ENCODE results near the gene GMIP. TPM values are rescaled to one million over a fixed set of nuclear protein-coding genes. Genes with fewer than 3 reads are reported as not detected.
"Not testable (repeated sequence)": the region's sequence is repeated elsewhere in the genome, so short reads cannot be mapped to it uniquely, and the experiment has no call there.

The GMIP gene
- total RNA-seq, 1 experiment from 2014 or later = 18.1 TPM

GRCh38 chr19:19670070-19670551, 26.7 kb upstream of the GMIP start:
- ChIA-PET CTCF (no interaction called here), POLR2A (interaction anchor here (0.8 kb wide), 1 partner anchor 360 kb away, joined by 11 read pairs; no protein-coding TSS in a partner anchor)
- Histone ChIP-seq H3K36me3 (ENCODE audit: control insufficient read depth, insufficient read depth, low read length) (no peaks in the 10 kb centered on the region; the same call in 1 of the 2 replicates), H3K4me3 (ENCODE audit: low read depth in 2 of 2, low read length in 2 of 2) (peak overlapping the region; percentile 82 to 86), H3K27me3 (ENCODE audit: control insufficient read depth, insufficient read depth, low read length) (no peaks in the 10 kb centered on the region), H3K4me1 (ENCODE audit: control insufficient read depth, insufficient read depth, low read length) (no peaks in the 10 kb centered on the region), H3K27ac (ENCODE audit: low read length) (peak overlapping the region; percentile 84), H3K9me3 (ENCODE audit: control insufficient read depth, insufficient read depth, low read depth, low read length) (peaks cover 4% of the 10 kb centered on the region; the same call in 1 of the 2 replicates)
- no TSS peak for BruUV-seq (replicated peaks)
- no peak for DNase-seq (ENCODE audit: low read depth, low spot score)
- ATAC-seq = no peak
- intact Hi-C loops (cut with micrococcal nuclease; ENCODE audit: unreplicated experiment) (no loop called here), in situ Hi-C loops (cut with HindIII; ENCODE audit: low pct_unique_long_range_greater_than_20kb, low sequenced_read_pairs) (no loop called here)
- TF ChIP-seq CTCF (IDR thresholded peaks at IDR 0.05) (no peak), REST (IDR thresholded peaks at IDR 0.05; ENCODE audit: insufficient read depth in 1 of 2, low read depth in 2 of 2, low read length in 1 of 2) (no peak), POLR2AphosphoS5 (IDR thresholded peaks at IDR 0.05; ENCODE audit: low read depth, low read length) (no peak), TCF7L2 (IDR thresholded peaks at IDR 0.05; ENCODE audit: low read depth, low read length) (no peak), SIN3A (IDR thresholded peaks at IDR 0.05; ENCODE audit: borderline replicate concordance, insufficient read depth, low read depth, low read length) (no peak)

- no peak for TF ChIP-seq REST (IDR thresholded peaks at IDR 0.05; ENCODE audit: insufficient read depth in 1 of 2, low read depth in 2 of 2, low read length in 1 of 2)
- TF ChIP-seq CTCF (IDR thresholded peaks at IDR 0.05) = no peak
- peak; percentile 77 for TF ChIP-seq POLR2AphosphoS5 (IDR thresholded peaks at IDR 0.05; ENCODE audit: low read depth, low read length)
- TF ChIP-seq SIN3A (IDR thresholded peaks at IDR 0.05; ENCODE audit: borderline replicate concordance, insufficient read depth, low read depth, low read length) = peak; percentile 68; the same call in 1 of the 2 replicates
- TF ChIP-seq TCF7L2 (IDR thresholded peaks at IDR 0.05; ENCODE audit: low read depth, low read length) = peak; percentile 81
- Histone ChIP-seq H3K4me3 (ENCODE audit: low read depth in 2 of 2, low read length in 2 of 2) (peak within 1 kb of the TSS; percentile 82 to 86), H3K36me3 (ENCODE audit: control insufficient read depth, insufficient read depth, low read length) (no peaks in the 10 kb centered on the region; the same call in 1 of the 2 replicates), H3K9me3 (ENCODE audit: control insufficient read depth, insufficient read depth, low read depth, low read length) (no peaks in the 10 kb centered on the region), H3K27ac (ENCODE audit: low read length) (peak within 1 kb of the TSS; percentile 84), H3K4me1 (ENCODE audit: control insufficient read depth, insufficient read depth, low read length) (no peaks in the 10 kb centered on the region; the same call in 1 of the 2 replicates), H3K27me3 (ENCODE audit: control insufficient read depth, insufficient read depth, low read length) (no peaks in the 10 kb centered on the region)
- POLR2A ChIA-PET = interaction anchor here (0.6 kb wide), 1 partner anchor 99 kb away, joined by 12 read pairs; no protein-coding TSS in a partner anchor
- intact Hi-C loops (cut with micrococcal nuclease; ENCODE audit: unreplicated experiment) = loop anchor here (10.0 kb wide), 1 partner anchor 66 kb away; the partner anchor contains the start of gene ZNF14
- no TSS peak for BruUV-seq (replicated peaks)
- ATAC-seq = peak; percentile 89
- in situ Hi-C loops (cut with HindIII; ENCODE audit: low pct_unique_long_range_greater_than_20kb, low sequenced_read_pairs) = no loop called here
- peak; percentile 41 for DNase-seq (ENCODE audit: low read depth, low spot score)
- CTCF ChIA-PET = interaction anchor here (0.6 kb wide), 1 partner anchor 45 kb away, joined by 5 read pairs; no protein-coding TSS in a partner anchor
Measured at GRCh38 chr19:19668230-19669012, 25.0 kb upstream of the GMIP start, which contains the start of gene ZNF101. Gene ZNF101 (plus strand): TSS chr19:19668839. CDS start chr19:19668964, 125 bp downstream.

GRCh38 chr19:19665420-19665948, 22.0 kb upstream of the GMIP start:
- intact Hi-C loops (cut with micrococcal nuclease; ENCODE audit: unreplicated experiment) = loop anchor here (10.0 kb wide), 1 partner anchor 69 kb away; the partner anchor contains the start of gene ZNF14
- POLR2A ChIA-PET; CTCF ChIA-PET; H3K36me3 ChIP-seq (ENCODE audit: control insufficient read depth, insufficient read depth, low read length); BruUV-seq (replicated peaks); ATAC-seq; H3K4me3 ChIP-seq (ENCODE audit: low read depth in 2 of 2, low read length in 2 of 2); H3K27me3 ChIP-seq (ENCODE audit: control insufficient read depth, insufficient read depth, low read length); DNase-seq (ENCODE audit: low read depth, low spot score); H3K9me3 ChIP-seq (ENCODE audit: control insufficient read depth, insufficient read depth, low read depth, low read length); in situ Hi-C loops (cut with HindIII; ENCODE audit: low pct_unique_long_range_greater_than_20kb, low sequenced_read_pairs); H3K27ac ChIP-seq (ENCODE audit: low read length): not testable (repeated sequence)
- peaks cover 10% of the 10 kb centered on the region for H3K4me1 ChIP-seq (ENCODE audit: control insufficient read depth, insufficient read depth, low read length)

All from Panc1 (cell line).